HG03442 (cell line): ENCODE measurements around the gene SLC5A11.

ENCODE experiments used
- ATAC-seq: cut with Tn5 transposase; IDR thresholded peaks from one replicate; pipeline ENCODE4 v1.9.1; 2021; ENCODE audit warnings: mild to moderate bottlenecking, moderate library complexity; ENCODE audit not compliant: unreplicated experiment

The SLC5A11 gene

GRCh38 chr16:24957887-24958286 is 112.1 kb downstream of the SLC5A11 start:
- no peak for ATAC-seq
